Right kidney (tissue), 1 donor: ENCODE results near the gene MPDZ.

ENCODE experiments used
- DNase-seq: peaks from one replicate; pipeline ENCODE4 v3.0.0-alpha.2; 2016

MPDZ gene

GRCh38 chr9:13139641-13140171, 139.8 kb downstream of the MPDZ start:
- DNase-seq, result no peak

DNA sequence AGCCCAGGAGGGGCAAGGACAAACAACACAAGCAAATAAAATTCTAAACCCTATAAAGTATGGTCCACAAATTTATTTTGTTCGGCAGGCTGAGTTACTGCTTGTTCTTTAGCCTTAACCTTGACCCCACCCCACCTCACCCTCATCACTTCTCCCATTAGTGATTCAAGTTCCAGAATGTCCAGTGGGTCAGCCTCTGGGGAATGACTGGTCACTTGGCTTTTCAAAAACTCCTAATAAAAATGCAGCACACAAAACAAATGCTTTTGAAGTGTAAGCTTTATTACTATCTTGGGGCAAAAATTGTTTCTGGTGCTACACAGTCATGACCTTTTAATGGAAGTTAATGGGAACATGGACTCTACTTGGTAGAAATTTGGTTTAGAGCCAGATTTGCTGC, 142.1 kb downstream of the MPDZ start:
- no peak for DNase-seq

DNA sequence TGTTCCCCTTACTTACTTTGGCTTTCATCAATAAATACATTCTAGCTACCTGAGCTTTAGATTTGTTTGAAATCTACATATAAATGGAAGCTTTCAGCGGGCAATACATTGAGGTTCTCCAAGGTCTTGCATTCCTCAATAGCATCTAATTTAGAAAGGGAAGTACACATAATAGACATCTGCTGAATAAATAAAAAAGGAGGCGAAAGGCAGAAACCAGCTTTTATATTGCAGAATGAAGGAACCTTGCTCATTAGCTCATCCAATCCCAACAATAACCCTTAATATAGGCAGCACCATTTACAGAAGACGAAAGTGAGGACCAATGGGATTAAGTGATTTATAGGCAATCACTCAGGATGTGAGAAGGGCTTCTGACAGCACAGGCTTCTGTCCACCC, 147.5 kb downstream of the MPDZ start:
- no peak for DNase-seq

- DNase-seq, result no peak
Measured at GRCh38 chr9:13131416-13131815, 148.1 kb downstream of the MPDZ start.

DNA sequence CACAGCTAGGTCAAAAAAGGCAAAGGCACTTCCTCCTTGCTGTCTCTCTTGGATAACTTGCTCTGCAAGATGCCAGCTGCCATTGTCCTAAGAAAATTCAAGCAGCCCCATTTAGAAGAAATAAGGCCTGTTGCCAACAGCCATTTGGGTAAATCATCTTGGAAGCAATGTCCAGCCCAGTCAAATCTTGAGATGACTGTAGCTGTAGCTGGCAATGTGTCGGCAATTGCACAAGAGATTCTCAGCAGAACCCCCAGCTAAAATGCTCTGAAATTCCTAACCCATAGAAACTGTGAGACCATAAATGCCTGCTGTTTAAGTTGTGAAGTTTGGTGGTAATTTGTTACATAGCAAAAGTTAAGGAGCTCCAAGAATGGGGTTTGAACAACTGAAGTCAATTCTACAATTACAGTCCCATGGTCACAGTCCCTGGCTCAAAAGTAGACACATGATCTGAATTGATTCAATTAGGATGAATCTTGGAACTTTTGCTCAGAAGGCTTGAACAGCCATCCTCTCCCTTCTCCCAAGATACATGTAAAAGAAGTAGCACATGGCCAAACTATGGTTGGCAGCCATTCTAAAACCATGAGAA, 151.1 kb downstream of the MPDZ start:
- no peak for DNase-seq

- DNase-seq, result no peak
Measured at GRCh38 chr9:13127131-13127530, 152.4 kb downstream of the MPDZ start.

GRCh38 chr9:13125261-13125660, 154.2 kb downstream of the MPDZ start:
- DNase-seq, result no peak

DNA sequence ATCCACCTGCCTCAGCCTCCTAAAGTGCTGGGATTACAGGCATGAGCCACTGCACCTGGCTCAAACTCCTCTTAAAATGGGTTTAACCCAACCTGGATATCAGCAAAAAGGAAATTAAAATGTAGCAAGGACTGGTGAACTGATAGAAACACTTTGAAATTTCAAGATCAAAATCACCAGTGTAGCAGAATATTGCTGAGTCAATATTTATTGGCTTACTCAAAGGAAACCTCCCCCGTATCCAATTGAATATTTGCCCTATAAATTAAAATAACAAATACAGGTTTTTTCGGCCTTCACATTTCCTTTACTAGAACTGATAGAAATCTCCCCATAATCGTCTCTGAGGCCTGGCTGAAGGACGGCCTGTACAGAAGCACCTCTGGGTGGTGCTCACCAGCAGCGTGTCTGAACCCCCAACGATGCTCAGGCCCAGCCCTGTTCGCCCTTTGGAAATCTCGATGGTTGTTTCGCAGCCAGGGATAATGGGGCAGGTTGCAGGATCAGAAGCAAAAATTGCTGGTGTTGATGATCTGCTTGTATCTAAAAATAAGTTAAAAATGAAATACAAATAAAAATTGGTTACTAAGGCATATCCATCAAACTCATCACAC, 156.6 kb downstream of the MPDZ start:
- no peak for DNase-seq

DNA sequence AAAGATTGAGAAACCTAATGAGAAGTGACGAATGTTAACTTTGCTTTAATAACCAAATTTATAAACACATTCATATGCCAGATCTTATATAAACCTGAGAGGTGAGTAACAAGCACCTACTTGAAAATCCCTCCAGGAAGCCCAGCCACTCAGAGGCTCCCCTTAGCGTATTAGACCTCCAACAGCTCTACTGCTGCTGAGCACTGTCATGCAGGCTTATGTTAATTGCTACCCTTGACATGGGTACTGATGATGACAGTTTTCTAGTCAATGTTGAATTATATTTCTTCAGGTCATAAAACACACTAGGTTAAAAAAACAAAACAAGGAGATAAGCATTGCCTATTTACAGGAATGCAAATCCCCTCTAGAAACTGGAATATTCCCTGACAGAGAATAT, 161.2 kb downstream of the MPDZ start:
- no peak for DNase-seq

GRCh38 chr9:13116292-13116691, 163.2 kb downstream of the MPDZ start:
- no peak for DNase-seq

DNA sequence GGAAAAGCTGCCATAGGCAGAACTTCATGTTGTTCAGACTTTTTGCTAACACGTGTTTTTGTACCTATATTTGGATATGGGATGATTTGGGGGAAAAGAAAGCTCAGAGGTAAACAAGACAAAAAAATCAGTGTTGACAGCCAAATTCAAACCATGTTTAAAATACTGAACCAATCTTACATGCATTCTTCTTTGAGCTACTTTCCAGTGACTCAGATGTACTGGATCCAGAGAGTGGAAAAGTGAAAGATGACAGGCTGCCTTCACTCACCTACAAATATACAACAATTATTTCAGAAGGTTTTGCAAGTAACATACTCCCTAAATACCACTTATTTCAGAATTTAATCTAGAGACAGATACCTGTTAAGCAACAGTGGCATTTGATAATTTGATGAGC, 165.7 kb downstream of the MPDZ start:
- no peak for DNase-seq

GRCh38 chr9:13113216-13113615, 166.3 kb downstream of the MPDZ start:
- no peak for DNase-seq

DNA sequence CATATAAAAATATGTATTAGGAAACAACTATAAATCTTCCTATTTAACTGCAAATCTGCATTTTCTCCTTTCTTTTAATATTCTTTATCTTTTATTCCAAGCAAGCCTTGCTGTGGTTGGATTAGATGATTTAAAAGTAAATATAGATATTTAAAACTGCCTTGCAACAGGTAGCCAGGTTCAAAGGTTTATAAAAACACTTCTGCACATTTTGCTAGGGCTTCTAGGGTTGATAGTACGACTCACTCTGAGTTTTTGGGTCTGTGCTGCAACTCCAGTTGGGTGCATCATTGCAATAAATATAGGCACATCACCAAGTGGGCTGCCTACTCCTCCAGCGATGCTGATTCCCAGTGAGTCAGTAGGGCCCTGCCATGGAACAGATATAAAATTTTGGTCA, 167.7 kb downstream of the MPDZ start:
- DNase-seq, result no peak

- no peak for DNase-seq
Measured at GRCh38 chr9:13110766-13111417, 168.6 kb downstream of the MPDZ start.

GRCh38 chr9:13109781-13110180, 169.7 kb downstream of the MPDZ start:
- DNase-seq, result no peak

DNA sequence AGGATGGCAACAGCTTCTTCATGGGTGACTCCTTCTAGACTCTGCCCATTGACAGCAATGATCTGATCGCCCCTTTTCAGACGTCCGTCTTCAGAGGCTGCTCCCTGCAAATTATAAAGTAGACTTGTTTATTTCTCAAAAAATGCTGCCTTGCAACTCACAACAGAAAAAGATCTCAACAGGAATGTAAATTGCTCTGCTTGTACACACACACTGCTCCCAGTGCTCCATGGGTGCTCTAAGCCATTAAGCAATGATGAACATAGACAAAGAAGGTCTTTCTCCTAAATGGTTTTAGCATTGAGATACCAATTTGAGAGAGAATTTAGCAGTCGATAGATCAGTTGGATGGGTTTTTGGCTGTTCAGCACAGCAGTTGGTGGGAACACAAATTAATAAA, 172.5 kb downstream of the MPDZ start:
- DNase-seq, result no peak

DNA sequence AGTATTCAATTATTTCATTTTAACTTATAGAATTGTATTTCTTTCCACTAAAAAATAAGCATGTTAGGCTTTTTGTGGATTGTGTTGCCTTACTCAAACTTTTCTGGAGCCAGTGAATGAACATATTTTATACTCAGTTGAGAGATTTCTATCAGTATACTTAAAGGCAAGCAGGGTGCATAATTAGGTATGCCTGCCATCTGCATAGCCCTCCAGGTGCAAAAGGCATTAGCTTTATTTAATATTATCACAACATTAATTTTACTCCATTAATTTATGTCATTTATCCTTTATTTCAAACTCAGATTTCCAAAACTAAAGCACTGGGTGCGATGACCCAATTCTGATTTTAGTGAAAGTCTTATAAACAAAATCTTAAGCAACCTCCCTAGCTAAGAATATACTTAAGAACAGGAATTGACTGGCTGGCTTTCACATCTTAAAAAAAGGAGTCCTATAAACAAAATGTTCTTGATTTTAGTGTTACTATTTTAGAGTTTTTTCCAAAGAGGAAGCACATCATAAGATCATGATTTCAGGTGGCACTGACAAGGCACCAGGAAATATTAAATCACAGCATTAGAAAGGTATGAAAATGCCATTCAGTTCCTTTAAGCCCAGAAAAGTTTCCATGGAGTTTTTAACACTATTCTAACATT, 178.4 kb downstream of the MPDZ start:
- no peak for DNase-seq

DNA sequence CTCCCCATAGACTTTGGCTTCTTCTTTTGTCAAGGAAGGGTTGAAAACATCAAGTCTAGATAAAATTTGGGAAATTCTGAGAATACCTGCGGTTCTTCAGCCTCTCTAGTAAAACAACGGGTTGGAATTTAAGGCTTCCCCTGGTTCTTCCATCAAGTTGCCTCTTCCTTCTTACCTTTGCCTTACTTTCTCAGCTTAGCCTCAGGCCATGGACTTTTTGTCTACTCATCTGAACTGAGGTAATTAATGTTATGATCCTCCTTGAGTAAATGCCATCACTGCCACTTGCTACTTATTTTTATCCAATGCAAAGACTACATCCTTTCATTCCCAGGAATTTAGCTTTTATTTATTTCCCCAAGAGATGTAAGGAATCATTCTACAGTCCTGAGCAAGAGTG, 184.4 kb downstream of the MPDZ start:
- DNase-seq, result no peak

GRCh38 chr9:13090628-13091027, 188.9 kb downstream of the MPDZ start:
- DNase-seq, result no peak

DNA sequence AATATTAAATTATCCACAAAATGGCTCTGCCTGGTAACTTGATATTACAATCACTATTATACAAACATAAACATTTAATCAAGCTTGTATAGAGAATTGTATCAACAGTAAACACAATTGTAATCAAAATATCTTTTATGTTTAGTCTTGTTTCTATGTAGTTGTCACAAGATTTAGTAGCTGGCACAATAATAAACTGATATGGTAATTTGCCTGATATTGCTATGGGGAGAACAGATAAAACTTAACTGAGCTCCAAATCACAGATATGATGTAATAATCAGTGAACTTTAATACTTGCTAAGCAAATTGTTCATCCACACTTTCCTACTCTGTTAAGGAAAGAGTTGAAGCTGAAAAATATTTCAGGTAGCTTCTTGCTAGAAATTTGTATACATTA, 189.8 kb downstream of the MPDZ start:
- DNase-seq, result no peak

DNA sequence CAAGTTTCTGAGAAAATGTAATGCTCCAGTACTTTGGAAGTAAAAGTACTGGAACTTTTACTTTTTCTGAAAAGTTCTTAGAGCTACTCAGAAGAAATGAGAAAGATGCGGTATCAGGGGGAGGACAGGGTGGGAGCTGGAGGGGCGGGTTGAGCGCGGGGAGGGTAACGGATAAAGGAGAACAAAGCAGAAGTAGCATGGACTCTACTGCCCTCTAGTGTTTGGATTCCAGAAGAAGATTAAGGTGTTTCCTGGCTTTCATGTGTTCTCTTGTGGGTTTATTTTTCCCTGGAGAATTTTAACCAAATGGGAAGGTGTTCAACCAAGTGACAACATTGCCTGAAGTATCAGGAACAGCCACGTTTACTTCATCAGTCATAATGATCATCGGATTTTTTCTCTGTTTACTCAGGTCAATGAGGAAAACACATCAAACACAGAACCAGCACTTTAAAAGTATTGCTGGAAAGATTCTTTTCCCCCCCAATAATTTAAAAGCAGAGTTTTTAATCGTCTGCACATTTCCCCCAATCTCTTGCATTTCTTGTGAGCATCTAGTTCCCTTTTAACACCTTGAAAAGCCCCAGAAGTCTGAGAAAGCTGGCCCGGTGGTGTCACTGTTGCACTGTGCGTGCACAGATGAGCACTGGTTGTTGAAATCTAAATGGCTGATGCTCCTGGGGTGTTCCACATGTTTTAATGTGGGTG, 190.6 kb downstream of the MPDZ start:
- peak; percentile 49 for DNase-seq

DNA sequence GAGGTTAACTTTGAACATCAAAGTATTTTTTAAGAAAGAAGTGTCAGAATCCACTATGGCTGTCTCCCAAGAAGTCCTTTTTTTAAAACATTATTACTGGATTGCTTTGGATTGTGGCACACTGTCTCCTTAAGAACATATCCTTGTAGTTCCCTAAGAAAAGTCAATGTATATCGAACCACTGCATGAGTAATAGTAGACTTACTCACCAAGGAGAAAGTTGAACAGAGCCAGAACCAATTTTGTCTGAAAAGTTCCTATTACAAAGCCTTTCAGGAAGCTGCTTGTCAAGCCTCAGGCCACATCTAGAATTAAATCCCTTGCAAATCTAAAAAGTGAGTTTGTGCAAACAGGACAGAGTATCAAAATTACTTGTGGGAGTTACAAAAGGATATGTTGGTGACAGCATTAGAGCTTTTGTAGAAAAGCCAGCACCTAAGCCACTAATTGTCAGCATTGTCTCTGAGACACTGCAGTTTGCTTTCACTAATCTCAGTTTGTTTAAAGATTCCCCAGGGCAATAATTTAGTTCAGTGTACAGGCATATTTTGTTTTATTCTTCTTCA, 195.4 kb downstream of the MPDZ start:
- DNase-seq, result no peak
